ENCODE data around the gene MAB21L4. TPM values are rescaled to one million over a fixed set of nuclear protein-coding genes. Genes with fewer than 3 reads are reported as not detected.
A peak's percentile ranks its signal among the peaks of the same experiment; 100 is the strongest.

The MAB21L4 gene
- polyA plus RNA-seq, 1 donor from 2014 or later: not detected

DNA sequence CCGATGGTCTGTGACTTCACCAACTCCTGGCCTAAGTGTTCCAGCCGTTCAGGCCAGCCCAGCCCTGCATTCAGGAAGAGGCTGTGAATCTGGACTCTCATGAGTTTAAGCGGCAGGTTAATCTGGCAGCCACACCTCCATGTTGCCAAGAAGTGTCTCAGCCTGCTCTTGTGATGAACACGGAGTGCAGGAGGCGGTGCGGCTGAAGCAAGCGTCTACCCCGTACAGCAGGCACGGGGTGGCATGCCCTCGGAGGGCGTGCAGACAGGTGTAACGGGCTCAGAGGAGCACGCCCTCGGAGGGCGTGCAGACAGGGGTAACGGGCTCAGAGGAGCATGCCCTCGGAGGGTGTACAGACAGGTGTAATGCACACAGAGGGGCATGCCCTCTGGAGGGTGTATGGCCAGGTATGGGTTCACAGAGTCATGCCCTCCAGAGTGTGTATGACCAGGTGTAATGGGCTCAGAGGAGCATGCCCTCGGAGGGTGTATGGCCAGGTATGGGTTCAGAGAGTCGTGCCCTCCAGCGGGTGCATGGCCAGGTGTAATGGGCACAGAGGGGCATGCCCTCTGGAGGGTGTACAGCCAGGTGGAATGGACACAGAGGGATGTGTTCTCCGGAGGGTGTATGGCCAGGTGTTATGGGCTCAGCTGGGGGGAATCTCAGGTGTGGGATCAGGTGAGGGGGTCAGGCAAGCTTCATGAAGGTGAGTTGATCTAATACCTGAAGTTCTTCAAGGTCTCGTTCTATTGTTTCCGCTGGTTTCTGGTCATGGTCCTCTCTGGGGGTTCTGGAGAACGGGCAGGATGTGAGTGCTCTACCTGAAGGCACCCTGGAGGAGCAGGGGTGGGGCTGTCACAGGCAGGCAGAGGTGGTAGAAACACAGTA is 32.8 kb upstream of the MAB21L4 start:
- H3K36me3 Mint-ChIP-seq: no peaks in the 10 kb centered on the region
- H3K27ac Mint-ChIP-seq: no peak overlapping the region
- peaks cover 7% of the 10 kb centered on the region for H3K27me3 Mint-ChIP-seq
- H3K4me3 Mint-ChIP-seq: no peak overlapping the region
- H3K9me3 Mint-ChIP-seq: peaks cover 0 to 3% (median 3%) of the 10 kb centered on the region in 3 donors
- H3K4me1 Mint-ChIP-seq: peaks cover 0 to 4% (median 0%) of the 10 kb centered on the region in 3 donors

DNA sequence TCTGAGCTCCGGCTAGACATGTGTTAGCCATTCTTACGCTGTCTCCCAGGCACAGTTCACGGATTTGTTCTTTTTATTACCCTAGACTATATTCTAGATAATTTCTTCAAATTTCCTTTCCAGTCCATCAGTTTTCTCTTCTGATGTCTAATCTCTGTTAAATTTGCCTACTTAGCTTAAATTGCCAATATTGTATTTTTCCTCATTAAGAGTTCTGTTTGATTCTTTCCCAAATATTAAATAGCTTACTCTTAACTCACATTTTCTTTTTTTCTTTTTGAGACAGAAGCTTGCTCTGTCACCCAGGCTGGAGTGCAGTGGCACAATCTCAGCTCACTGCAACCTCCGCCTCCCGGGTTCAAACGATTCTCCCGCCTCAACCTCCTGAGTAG is 31.4 kb upstream of the MAB21L4 start:
- Mint-ChIP-seq H3K36me3 (no peaks in the 10 kb centered on the region), H3K27ac (no peak overlapping the region), H3K4me1 (peaks cover 0 to 4% (median 0%) of the 10 kb centered on the region in 3 donors), H3K4me3 (no peak overlapping the region), H3K9me3 (peaks cover 0 to 3% (median 3%) of the 10 kb centered on the region in 3 donors), H3K27me3 (peaks cover 7% of the 10 kb centered on the region)

DNA sequence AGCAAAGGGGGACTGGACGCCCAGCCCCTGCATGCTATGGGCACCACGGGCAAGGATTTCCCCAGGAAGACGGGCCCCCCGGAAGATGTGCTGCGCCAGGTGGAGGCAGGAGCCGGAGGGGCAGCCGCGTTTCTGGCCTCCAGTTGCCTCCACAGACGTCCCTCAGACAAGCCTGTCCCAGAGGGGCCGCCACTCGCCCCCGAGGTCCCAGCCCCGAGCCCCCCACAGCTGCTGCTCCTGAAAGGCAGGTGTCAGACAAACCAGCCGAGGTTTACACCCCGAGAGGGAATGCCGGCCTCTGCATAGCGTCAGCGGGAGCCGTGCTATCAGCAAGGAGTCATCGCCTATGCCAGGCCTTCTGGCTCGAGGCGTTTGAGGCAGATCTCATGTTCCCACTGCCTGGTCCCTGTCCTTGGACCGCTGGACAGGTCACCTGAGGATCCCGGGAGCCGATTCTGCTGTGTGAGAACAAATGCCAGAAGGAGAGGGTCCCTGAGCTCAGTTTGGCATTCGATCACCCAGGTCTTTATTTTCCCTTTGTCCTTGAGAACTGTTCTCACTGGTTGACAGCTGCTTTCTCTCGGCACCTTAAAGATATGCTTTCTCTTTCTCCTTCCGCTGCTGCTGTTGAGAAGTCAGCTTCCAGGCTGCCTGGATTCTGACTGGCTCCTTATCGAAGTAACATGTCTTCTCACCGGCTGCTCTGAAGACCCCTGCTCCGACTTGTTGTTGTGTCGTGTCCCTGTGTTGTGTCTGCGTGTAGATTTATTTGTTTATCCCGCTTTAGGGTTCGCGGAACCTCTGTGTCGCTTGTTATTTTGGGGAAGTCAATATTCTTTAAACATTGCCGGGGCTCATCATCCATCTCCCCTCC is 30.8 kb upstream of the MAB21L4 start:
- Mint-ChIP-seq H3K4me1 (peaks cover 0 to 4% (median 0%) of the 10 kb centered on the region in 3 donors), H3K27me3 (peaks cover 7% of the 10 kb centered on the region), H3K9me3 (peaks cover 0 to 3% (median 3%) of the 10 kb centered on the region in 3 donors), H3K4me3 (peak overlapping the region in 1 of 4 donors; percentile 56), H3K36me3 (no peaks in the 10 kb centered on the region), H3K27ac (no peak overlapping the region)

DNA sequence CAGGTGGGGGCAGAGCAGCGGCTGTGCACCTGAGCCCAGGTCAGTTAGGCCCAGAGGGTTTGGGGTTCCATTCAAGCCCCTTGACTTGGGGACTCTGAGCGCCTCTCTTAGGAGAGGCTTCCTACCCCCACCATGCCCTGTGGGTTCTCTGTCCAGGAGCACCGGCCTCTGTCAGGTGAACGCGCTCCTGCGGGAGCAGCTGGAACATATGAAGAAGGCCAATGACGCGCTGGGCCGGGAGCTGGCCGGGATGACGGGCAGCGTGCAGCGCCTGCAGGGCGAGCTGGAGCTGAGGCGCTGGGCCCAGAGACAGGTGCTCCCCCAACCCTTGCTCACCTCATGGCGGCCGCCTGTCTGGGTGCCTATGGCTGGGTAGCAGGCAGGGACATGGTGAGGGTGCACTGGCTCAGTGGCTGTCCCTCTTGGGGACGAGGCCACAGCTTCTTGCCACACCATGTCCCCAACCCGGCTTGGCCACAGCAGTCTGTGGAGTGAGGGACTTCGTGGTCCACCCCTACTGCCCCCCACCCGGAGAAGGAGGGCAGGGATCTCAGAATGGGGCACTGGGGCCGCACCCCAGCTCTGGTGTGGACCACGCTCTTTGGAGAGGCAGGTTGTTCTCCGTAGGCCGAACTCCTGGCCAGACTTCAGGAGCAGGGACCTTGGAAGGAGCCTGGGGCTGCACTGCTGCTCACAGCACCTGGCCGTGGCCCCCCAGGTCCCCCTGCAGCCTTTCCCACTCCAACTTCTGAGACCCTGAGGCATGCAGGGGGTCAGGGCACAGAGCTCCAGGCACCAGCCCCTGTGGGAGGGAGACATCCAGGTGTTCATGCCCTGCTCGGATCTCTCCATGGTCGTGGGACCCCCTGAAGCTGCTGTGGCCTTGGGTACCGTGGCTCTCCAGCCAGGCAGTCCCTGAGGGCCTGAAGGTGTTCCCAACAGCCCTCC is 29.9 kb upstream of the MAB21L4 start:
- H3K27me3 Mint-ChIP-seq: peaks cover 4% of the 10 kb centered on the region
- H3K4me1 Mint-ChIP-seq: peaks cover 0 to 4% (median 0%) of the 10 kb centered on the region in 3 donors

DNA sequence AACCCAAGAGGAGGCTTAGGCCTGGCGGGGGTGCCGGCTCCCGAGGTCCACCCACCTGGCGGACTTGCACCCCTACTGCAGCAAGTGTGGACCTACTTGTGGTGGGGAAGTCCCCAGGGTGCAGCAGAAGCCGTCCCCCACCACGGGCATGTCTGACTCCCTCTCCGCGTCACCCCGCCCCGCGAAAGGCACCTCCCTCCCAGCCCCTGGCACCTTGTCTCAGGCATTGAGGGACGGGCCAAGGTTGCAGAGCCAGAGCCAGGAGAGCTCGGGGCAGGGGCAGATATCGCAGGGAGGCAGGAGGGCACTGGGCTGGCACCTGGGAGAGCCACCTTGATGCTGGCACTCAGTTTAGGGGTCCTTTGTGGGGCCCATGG is 29.2 kb upstream of the MAB21L4 start:
- Mint-ChIP-seq H3K36me3 (no peaks in the 10 kb centered on the region), H3K4me1 (peaks cover 0 to 4% (median 0%) of the 10 kb centered on the region in 3 donors), H3K4me3 (no peak overlapping the region), H3K27me3 (peaks cover 4% of the 10 kb centered on the region), H3K9me3 (peaks cover 0 to 3% (median 3%) of the 10 kb centered on the region in 3 donors), H3K27ac (no peak overlapping the region)

More for the DNA sequence above, 29.9 kb upstream of the MAB21L4 start:
- H3K4me3 Mint-ChIP-seq: no peak overlapping the region
- H3K36me3 Mint-ChIP-seq: no peaks in the 10 kb centered on the region
- peaks cover 0 to 3% (median 3%) of the 10 kb centered on the region in 3 donors for H3K9me3 Mint-ChIP-seq
- no peak overlapping the region for H3K27ac Mint-ChIP-seq

DNA sequence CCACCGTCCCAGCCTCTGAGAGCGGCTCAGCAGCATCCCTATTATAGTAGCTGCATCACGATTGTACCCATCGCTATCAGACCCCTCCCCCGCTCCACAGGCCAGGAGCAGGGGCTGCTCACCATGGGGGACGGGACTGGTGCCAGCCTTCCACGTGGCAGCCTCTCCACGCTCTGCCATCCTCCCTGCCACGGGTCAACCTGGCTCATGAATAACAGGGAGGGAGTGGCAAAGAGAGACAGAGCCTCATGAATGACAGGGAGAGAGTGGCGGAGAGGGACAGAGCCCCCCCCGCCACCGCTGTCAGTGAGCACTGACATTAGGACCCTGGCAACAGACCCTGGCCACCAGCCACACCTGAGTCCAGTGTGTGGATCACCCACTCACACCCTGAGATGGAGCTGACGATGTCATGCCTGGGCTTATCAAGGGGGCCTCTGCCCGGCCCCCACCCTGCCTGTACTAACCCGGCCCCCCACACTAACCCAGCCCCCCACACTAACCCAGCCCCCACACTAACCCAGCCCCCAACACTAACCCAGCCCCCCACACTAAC is 27.1 kb upstream of the MAB21L4 start:
- Mint-ChIP-seq H3K4me3 (no peak overlapping the region), H3K4me1 (peaks cover 0 to 4% (median 0%) of the 10 kb centered on the region in 3 donors), H3K27ac (no peak overlapping the region), H3K27me3 (peaks cover 1% of the 10 kb centered on the region), H3K36me3 (no peaks in the 10 kb centered on the region), H3K9me3 (peaks cover 0 to 3% (median 0%) of the 10 kb centered on the region in 3 donors)

DNA sequence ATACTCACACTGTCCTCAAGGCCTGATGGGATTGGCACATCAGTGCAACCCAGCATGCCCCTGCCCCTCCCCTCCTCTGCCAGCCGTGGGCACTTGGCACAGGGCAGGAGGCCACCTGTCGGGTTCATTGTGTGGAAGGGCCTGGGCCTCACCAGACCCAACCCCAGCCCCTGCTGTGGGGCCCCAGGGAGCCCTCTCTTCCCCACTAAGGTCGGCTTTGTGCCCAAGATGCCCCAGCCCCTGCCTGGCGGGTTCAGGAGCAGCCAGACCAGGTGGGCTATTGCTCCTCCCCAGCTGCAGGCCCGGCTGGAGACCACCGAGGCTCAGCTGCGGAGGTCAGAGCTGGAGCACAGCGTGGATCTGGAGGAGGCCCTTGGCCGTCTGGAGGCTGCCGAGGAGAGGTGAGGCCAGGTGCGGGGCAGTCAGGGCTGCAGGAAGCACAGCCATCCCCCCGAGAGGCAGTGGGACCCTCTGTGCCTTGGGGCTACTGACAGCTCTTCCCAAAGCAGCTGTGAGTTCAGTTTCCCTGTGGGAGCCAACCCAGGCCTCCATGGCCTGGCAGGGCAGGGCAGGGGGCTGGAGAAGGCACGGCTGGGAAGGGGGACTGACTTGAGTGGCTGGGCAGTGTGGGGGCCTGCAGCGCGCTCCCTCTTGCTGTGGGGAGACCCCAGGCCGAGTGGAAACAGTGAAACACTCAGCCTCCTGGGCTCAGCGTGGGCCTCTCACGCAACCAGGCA is 26.5 kb upstream of the MAB21L4 start:
- H3K36me3 Mint-ChIP-seq: no peaks in the 10 kb centered on the region
- H3K27ac Mint-ChIP-seq: no peak overlapping the region
- H3K9me3 Mint-ChIP-seq: peaks cover 0 to 3% (median 0%) of the 10 kb centered on the region in 3 donors
- peaks cover 0 to 4% (median 0%) of the 10 kb centered on the region in 3 donors for H3K4me1 Mint-ChIP-seq
- H3K4me3 Mint-ChIP-seq: no peak overlapping the region
- no peaks in the 10 kb centered on the region for H3K27me3 Mint-ChIP-seq

DNA sequence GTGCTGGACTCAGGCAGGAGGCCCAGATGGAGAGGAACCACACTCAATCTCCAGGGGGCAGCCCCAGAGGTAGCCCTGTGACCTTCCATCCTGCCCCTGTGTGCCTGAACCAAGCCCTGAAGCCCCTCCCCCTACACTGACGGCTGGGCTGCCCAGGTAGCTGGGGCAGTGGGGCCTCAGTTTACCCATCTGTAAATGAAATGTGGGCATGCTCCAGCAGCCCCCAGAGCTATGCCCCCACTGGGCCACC is 26.0 kb upstream of the MAB21L4 start:
- no peaks in the 10 kb centered on the region for H3K36me3 Mint-ChIP-seq
- no peaks in the 10 kb centered on the region for H3K9me3 Mint-ChIP-seq
- no peak overlapping the region for H3K4me3 Mint-ChIP-seq
- H3K27me3 Mint-ChIP-seq: peaks cover 3% of the 10 kb centered on the region
- no peak overlapping the region for H3K27ac Mint-ChIP-seq
- no peaks in the 10 kb centered on the region for H3K4me1 Mint-ChIP-seq

DNA sequence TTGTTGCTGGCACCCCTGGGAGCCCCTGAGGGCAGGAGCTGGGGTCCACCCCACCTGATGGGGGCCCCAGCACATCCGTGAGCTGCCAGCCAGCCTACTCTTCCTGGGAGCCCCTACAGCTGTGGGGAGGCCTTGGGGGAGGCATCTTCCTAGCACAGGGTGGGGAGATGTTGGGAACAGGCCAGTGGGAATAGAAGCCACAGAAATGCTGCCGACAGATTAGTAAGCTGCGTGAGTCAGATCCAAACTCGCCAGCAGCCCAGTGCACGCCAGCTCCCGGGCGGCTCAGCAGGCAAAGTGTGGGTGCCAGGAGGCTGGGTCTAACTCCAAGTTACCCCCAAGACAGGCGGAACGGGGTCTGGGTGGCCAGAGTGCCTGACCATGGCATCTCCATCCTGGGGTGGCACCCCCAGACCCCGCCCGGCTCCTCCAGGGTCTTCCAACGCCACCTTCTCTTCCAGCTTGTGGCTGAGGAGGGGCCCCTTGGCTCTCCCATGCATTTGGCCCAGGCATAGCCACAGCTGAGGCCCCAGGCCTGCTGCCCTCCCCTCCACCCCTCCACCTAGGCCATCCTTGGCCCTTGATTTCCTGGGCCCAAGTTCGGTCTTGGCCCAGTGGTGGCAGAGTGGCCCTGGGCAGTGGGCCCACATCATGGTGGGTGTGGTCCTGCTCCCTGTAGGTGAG is 25.5 kb upstream of the MAB21L4 start:
- H3K27ac Mint-ChIP-seq: peak overlapping the region in 1 of 3 donors; percentile 47
- peaks cover 0 to 1% (median 0%) of the 10 kb centered on the region in 3 donors for H3K4me1 Mint-ChIP-seq

DNA sequence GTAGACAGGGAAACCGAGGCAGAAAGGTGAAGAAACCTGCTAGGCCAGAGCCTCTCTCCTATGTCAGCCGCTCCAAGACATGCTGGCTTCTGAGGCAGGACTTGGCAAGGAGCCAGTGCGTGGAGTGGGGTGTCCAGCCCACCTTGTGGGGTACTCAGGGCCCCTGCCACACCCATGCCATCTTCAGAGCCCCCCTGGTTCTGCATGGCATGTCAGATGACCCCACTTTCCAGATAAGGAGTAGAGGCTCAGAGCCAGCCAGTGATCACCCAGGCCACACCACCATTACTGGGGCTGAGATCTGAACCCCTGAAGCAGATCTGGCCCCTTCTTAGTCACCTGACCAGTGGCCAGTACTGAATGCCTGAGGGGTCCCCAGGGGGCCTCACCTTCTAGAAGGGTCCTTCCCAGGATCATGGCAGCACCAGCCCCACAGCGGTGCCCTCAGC is 24.9 kb upstream of the MAB21L4 start:
- no peak overlapping the region for H3K27ac Mint-ChIP-seq
- H3K36me3 Mint-ChIP-seq: no peaks in the 10 kb centered on the region
- no peak overlapping the region for H3K4me3 Mint-ChIP-seq
- H3K4me1 Mint-ChIP-seq: peaks cover 0 to 1% (median 0%) of the 10 kb centered on the region in 3 donors
- no peaks in the 10 kb centered on the region for H3K9me3 Mint-ChIP-seq
- peaks cover 3% of the 10 kb centered on the region for H3K27me3 Mint-ChIP-seq

More for the DNA sequence above, 25.5 kb upstream of the MAB21L4 start:
- peaks cover 3% of the 10 kb centered on the region for H3K27me3 Mint-ChIP-seq
- H3K9me3 Mint-ChIP-seq: no peaks in the 10 kb centered on the region
- no peak overlapping the region for H3K4me3 Mint-ChIP-seq
- no peaks in the 10 kb centered on the region for H3K36me3 Mint-ChIP-seq

DNA sequence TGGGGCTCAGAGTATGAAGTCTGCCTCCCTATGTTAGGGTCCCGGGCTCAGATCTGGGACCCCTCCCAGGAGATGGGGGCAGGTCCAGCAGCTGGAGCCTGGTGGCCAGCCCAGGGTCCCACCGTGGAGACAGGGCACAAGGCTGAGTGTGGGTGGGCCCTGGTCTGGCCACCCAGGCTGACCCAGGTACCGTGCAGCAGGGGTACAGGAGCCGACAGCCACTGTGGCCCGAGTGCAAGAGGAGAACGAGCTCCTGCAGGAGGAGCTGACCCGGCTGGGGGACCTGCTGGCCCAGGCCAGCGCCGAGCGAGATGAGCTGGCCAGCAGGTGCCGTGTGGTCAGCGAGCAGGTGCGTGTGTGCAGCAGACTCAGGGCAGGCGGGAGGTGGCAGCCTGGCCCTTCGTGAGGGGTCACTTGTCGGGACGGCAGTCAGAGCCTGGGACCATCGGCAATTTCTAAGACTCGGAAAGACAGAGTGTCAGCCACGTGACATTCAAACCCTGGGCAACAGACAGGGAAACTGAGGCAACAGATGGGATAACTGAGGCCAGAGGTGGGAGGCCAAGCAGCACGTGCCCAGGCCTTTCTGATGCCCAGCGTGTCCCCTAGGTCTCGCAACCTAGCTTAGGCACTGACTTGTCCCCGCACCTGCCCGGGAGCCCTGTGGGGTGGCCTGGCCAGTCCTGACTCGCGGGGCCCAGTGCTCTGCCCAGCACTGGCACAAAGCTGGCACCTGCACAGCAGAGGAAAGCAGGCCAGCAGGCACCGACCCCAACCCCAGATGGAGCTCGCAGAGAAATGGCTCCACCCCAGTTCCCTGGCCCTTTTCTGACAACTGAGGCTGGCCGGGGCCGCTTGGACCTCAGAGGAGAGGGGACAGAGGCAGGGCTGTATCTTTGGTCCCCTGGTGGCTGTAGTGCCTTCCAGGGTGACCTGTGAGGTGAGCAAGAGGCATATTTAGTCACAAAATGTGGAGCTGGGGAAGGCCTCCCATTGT is 24.1 kb upstream of the MAB21L4 start:
- no peaks in the 10 kb centered on the region for H3K36me3 Mint-ChIP-seq
- no peak overlapping the region for H3K27ac Mint-ChIP-seq
- no peaks in the 10 kb centered on the region for H3K9me3 Mint-ChIP-seq
- H3K4me3 Mint-ChIP-seq: no peak overlapping the region
- H3K27me3 Mint-ChIP-seq: peaks cover 3% of the 10 kb centered on the region
- peaks cover 0 to 1% (median 0%) of the 10 kb centered on the region in 3 donors for H3K4me1 Mint-ChIP-seq

DNA sequence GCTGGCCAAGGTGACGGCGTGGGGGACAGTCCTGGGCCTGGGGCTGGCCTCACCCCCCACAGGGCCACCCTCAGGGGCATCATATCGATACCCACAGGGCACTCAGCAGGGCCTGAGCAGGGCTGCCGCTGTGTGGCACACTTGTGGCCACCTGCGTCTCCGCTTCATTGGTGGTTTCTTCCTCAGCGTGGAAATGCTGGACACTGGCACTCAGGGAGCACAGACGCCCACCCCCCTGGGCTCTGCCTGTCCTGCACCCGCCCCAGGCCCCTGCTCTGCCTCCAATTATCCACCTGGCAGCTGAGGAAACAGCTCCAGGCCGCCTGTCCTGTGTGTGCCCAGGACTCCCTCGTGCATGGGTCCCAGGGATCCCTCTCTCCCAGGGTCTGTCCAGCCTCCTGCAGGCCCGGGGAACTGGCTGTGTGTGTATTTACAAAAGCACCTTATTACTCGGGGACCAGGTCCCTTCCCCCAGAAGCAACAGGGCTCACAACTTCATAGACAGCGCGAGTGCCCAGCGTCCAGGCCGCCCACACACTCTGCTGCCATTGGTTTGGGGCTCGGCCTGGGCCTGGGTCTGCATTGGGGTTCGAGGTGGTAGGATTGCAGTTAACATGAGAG is 23.3 kb upstream of the MAB21L4 start:
- Mint-ChIP-seq H3K4me3 (peak overlapping the region in 1 of 4 donors; percentile 33), H3K27me3 (peaks cover 11% of the 10 kb centered on the region), H3K9me3 (no peaks in the 10 kb centered on the region), H3K27ac (no peak overlapping the region), H3K36me3 (no peaks in the 10 kb centered on the region), H3K4me1 (peaks cover 0 to 1% (median 0%) of the 10 kb centered on the region in 3 donors)
